GM10266 (cell line): Measurements from ENCODE around the gene OTOS.

Experiments
- DNase-seq: peaks from one replicate; pipeline ENCODE4 v3.0.0; 2012; ENCODE audit errors: extremely low spot score
- TF ChIP-seq, protein P1 (sequence below): IDR thresholded peaks from 2 replicates; pipeline ENCODE4 v1.5.1; 2012; ENCODE audit warnings: mild to moderate bottlenecking, low read depth; ENCODE audit not compliant: control insufficient read depth, insufficient read depth; ENCODE audit errors: missing control alignments

Gene OTOS

DNA sequence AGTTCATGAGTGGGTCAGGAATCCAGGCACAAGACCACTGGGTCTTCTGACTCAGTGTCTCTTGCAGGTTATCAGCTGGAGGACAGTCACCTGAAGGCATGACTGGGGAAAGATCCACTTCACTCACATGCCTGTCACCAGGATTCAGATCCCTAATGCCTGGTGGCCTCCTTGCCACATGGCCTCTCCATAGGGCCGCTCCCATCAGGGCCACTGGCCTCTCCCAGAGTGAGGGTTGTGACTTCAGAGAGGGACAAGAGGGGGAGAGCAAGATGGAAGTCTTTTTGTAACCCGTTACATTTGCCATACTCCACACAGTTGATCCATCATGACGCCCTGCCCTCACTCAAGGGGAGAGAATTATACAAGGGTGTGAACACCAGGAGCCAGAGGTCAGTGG, 13.0 kb upstream of the OTOS start:
- DNase-seq, result no peak

GRCh38 chr2:240151477-240152031, 11.1 kb upstream of the OTOS start:
- TF ChIP-seq, protein P1, sequence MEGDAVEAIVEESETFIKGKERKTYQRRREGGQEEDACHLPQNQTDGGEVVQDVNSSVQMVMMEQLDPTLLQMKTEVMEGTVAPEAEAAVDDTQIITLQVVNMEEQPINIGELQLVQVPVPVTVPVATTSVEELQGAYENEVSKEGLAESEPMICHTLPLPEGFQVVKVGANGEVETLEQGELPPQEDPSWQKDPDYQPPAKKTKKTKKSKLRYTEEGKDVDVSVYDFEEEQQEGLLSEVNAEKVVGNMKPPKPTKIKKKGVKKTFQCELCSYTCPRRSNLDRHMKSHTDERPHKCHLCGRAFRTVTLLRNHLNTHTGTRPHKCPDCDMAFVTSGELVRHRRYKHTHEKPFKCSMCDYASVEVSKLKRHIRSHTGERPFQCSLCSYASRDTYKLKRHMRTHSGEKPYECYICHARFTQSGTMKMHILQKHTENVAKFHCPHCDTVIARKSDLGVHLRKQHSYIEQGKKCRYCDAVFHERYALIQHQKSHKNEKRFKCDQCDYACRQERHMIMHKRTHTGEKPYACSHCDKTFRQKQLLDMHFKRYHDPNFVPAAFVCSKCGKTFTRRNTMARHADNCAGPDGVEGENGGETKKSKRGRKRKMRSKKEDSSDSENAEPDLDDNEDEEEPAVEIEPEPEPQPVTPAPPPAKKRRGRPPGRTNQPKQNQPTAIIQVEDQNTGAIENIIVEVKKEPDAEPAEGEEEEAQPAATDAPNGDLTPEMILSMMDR, result no peak

More for the DNA sequence above, 13.0 kb upstream of the OTOS start:
- TF ChIP-seq, protein P1, result no peak

DNA sequence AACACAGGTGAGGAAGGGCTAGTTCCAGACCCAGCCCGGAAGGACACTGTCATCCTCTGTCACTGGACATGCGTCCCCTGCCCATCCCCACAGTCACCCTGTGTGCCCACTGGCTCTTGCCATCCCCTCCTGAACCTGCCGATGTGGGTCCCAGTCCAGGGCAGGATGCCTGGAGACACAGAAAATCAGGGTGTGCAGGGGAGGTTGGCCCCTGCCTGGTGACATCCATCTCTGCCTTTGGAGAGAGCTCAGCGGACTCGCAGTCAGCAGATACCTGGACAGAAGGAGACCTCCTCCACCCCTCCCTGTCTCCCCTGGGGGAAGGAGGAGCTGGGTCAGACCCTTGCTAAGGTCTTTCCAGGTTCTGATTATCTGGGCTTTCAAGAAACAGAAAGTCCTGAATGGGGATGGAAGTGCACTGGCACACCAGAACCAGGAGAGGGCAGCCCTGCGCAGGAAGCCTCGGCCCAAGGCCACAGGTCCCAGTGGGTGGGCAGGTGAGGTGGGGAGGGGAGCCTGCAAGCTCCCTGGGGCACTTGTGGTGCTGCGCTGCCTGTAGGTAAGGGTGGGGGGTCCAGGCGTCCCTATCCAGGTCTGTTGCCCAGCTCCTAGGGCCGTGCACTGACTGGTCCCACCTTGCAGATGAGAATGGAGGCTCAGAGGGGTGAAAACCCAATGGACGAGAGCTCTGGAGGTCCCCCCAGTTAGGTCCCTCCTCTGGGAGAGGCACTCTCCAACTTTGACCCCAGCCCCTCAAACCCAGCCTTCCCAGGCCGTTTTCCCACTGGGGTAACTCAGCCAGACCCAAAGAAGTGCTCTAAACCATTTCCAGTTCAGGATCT, 9.7 kb upstream of the OTOS start:
- TF ChIP-seq, protein P1, result peak; percentile 77
- DNase-seq, result peak; percentile 78

More at GRCh38 chr2:240151477-240152031, 11.1 kb upstream of the OTOS start:
- no peak for DNase-seq

- TF ChIP-seq, protein P1, result no peak
- DNase-seq, result no peak
Observed at GRCh38 chr2:240147911-240148587, 7.6 kb upstream of the OTOS start.

GRCh38 chr2:240147382-240147781, 6.9 kb upstream of the OTOS start:
- no peak for DNase-seq
- TF ChIP-seq, protein P1, result no peak

- no peak for DNase-seq
- TF ChIP-seq, protein P1, result no peak
Observed at GRCh38 chr2:240146627-240147278, 6.3 kb upstream of the OTOS start.
